ENCODE measurements around the gene ANKS4B.
"Not testable (repeated sequence)": the region's sequence is repeated elsewhere in the genome, so short reads cannot be mapped to it uniquely, and the experiment has no call there.

Gene ANKS4B

GRCh38 chr16:21219551-21219950 lies 13.9 kb upstream of the ANKS4B start:
- no peak for DNase-seq

- DNase-seq: no peak
These were observed 10.8 kb upstream of the ANKS4B start for GRCh38 chr16:21222495-21223337.

- no peak for DNase-seq
These were observed 9.7 kb upstream of the ANKS4B start for GRCh38 chr16:21223787-21224186.

GRCh38 chr16:21224800-21225199 lies 8.7 kb upstream of the ANKS4B start:
- DNase-seq: no peak

GRCh38 chr16:21226749-21227148 lies 6.8 kb upstream of the ANKS4B start:
- DNase-seq: no peak

GRCh38 chr16:21227866-21228265 lies 5.6 kb upstream of the ANKS4B start:
- no peak for DNase-seq

GRCh38 chr16:21228361-21228872 lies 5.1 kb upstream of the ANKS4B start:
- DNase-seq: no peak

- no peak for DNase-seq
These were observed 416 bp upstream of the ANKS4B start for GRCh38 chr16:21233045-21233520.

GRCh38 chr16:21235199-21235585 lies 1.7 kb downstream of the ANKS4B start:
- no peak for DNase-seq

GRCh38 chr16:21236831-21237230 lies 3.3 kb downstream of the ANKS4B start:
- no peak for DNase-seq

GRCh38 chr16:21239646-21240045 lies 6.1 kb downstream of the ANKS4B start:
- DNase-seq: no peak

- DNase-seq: no peak
These were observed 9.3 kb downstream of the ANKS4B start for GRCh38 chr16:21242756-21243155.

- DNase-seq: no peak
These were observed 11.2 kb downstream of the ANKS4B start for GRCh38 chr16:21244518-21245215.

- not testable (repeated sequence) for DNase-seq
These were observed 14.7 kb downstream of the ANKS4B start for GRCh38 chr16:21248179-21248578.

GRCh38 chr16:21250072-21250923 lies 16.8 kb downstream of the ANKS4B start:
- DNase-seq: no peak

GRCh38 chr16:21253470-21253869 lies 20.0 kb downstream of the ANKS4B start:
- no peak for DNase-seq

GRCh38 chr16:21256636-21257035 lies 23.1 kb downstream of the ANKS4B start:
- DNase-seq: no peak

- DNase-seq: no peak
These were observed 23.8 kb downstream of the ANKS4B start for GRCh38 chr16:21257284-21257683.

- no peak for DNase-seq
These were observed 27.6 kb downstream of the ANKS4B start for GRCh38 chr16:21260870-21261791.

GRCh38 chr16:21262779-21263639 lies 29.5 kb downstream of the ANKS4B start:
- no peak for DNase-seq
